Stimulated activated CD4-positive, alpha-beta T cell treated with anti-CD3 and anti-CD28 coated beads, Interleukin-1b, Interleukin-23, amount 100 ng/mL, for 24 hours (primary cell): Measurements from ENCODE around the gene CTNNA3.

Experiments used
- DNase-seq, 4 experiments: peaks; one replicate each; pipeline ENCODE4 v3.0.0-alpha.2; 2020; ENCODE audit warnings: low read depth in 4 of 4, low spot score in 1 of 4

CTNNA3 gene

DNA sequence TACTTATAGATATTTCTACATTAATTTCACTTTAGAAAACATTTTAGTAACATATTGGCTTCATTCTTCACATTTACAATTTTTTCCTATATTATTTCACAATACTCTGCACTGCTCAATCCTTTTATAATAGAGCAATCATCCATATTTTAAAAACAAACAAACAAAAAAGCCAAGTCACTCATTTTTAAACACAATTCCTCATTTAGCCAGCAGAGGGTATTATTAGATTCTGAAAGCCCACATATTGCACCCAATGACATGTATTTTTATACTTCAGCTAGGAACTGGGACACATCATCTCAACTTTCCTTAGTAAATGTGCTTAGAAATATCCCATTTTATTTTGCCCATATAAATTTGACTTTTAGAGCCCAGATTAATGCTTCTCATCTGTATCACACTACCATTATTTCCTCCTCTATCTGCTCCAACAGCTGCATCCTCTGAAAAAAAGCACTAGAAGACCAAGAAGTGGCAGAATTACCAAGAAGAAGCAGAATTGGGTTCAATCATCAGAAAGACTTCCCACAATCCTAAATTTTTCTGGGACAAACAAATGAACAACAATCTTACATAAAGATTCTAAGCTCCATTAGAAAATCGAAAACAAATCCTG lies 29.5 kb downstream of the CTNNA3 start:
- no peak for DNase-seq

DNA sequence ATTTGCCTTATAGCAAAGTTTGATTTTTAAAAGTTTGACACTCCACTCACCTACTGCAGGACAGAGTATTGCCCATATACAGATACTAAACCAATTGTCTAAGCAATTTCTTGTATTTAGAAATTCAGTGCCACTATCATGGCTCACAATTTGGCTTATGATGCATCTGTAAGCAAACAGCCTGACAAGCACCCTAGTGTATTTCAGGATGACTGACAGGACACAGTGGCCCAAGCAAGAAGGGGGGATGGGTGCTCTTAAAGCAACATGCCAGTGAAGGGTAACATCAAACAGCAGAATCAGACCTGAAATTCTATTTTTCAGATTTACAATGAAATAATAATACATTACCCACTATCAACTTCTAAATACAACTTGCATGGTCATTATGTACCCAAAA lies 30.5 kb downstream of the CTNNA3 start:
- no peak for DNase-seq

GRCh38 chr10:67664942-67665341 lies 31.1 kb downstream of the CTNNA3 start:
- DNase-seq: no peak

DNA sequence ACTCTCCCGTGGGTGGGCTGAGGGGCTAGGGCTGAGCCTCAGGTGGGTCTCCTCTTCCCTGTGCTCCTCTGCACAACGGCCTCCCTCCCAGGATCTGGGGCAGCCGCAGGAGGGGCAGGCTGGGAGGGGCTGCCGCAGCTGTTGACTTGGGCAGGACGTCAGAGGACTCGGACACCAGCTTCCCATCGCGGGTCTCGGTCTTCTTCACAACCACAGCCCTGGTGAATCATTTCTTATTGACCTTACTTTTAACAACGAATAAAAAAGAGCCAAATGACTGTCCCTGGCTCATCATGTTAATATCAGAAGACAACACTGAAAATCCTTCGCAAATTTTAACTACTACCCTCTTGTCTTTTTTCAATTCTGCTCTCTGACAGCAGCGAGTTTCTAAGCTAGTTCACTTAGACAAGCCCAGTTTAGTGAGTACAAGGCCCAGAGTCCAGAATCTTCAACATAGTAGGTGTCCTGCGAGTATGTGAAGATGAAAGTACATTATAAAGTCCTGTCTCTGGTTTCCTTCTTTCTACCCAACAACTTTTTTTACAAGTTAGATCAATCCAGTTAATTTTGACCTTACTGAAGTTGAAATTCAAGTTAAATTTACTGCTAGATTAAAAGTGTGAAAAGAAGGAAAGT lies 32.4 kb downstream of the CTNNA3 start:
- no peak for DNase-seq

DNA sequence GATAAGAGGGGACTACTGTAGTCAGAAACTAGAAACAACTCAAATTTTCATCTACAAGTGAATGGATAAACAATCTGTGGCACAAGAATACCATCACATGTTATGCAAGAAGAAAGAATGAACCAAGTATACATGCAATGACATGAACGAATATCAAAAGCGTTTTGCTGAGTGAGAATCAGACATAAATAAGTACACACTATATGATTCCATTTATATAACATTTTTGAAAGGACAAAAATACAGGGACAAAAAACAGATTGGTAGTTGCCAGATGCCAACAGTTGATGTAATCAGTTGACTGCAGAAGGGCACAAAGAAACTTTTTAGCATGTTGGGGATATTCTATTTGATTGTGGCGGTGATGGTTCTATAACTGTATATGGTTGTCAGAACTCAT lies 33.6 kb downstream of the CTNNA3 start:
- no peak for DNase-seq

GRCh38 chr10:67659497-67659896 lies 36.5 kb downstream of the CTNNA3 start:
- DNase-seq: no peak

DNA sequence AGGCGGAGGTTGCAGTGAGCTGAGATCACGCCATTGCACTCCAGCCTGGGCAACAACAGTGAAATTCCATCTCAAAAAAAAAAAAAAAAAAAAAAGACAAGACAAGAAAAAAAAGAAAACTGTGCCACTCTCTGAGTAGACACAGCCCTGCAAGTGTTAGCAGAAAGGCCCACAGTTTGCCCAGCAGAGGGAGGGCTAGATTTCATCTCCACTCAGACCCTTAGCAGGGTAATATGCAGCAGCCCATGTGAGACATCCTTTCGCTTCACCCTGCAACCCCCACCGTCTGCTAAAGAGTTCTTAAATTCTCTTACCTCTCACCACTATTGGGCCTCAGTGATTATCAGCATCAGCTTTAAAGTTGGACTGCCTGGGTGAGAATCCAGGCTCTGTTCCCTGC lies 38.2 kb downstream of the CTNNA3 start:
- no peak for DNase-seq

- no peak for DNase-seq
These were observed 45.4 kb downstream of the CTNNA3 start for GRCh38 chr10:67650558-67650957.

- no peak for DNase-seq
These were observed 47.3 kb downstream of the CTNNA3 start for GRCh38 chr10:67648613-67649229.

DNA sequence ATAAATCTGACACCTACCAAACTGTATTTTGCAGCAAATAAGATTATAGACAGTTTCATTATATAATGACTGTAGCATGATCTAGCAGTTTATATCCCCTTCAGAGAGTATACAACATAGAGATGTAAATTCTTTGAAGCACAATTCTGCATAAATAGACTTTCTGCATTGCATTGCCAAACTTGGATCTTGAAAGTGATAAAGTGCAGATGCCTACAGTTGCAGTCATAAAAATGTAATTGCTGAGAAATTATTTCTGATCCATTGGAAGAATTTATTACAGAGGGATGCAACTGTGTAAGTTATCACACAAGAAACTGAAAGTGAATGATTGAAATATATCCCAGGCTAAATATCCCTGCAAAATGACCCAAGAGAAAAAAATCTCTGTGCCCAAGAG lies 65.1 kb downstream of the CTNNA3 start:
- no peak for DNase-seq

DNA sequence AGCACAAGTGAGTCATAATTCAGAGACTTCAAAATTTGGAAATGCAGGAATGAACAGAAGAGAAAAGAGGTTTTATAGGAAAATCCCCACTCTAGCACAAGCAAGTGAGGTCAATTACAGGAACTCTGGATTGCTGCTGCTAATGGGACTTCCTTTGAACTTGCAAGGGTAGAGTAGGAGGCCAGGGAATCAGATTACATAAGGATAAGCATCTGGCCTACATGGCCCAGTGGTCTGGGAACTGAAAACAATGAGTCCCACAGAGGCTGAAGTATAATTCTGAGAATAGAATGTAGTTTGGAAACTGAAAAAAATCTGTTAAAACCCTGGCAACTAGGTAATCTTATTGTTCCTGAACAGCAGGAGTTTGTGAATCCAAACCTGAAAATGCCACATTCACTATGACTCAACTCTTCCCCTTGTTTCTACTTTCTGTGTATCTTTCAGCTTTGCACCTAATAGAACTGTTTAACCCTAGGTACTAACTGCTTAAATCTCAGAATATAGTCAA lies 66.5 kb downstream of the CTNNA3 start:
- DNase-seq: no peak

DNA sequence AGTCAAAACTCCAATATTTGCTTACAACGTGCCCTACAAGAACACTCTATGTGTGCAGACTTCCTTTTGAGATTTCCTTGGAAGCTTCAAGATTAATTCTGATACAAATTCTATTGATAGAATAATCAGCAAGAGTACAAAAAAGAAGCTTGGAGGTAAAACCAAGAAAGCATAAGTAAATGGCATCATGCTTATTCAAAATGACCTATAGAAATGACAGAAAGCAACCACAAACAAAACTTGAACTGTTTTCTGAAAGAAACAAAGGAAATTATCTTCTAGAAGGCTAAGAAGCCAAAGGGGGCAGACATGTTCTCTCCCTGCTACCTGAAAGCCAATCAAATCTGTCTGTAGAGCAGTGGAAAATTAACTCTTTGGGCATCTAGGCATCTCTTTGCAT lies 73.0 kb downstream of the CTNNA3 start:
- DNase-seq: no peak

GRCh38 chr10:67622511-67622910 lies 73.5 kb downstream of the CTNNA3 start:
- no peak for DNase-seq

- no peak for DNase-seq
These were observed 74.2 kb downstream of the CTNNA3 start for GRCh38 chr10:67621834-67622233.

GRCh38 chr10:67618116-67618515 lies 77.9 kb downstream of the CTNNA3 start:
- DNase-seq: no peak

DNA sequence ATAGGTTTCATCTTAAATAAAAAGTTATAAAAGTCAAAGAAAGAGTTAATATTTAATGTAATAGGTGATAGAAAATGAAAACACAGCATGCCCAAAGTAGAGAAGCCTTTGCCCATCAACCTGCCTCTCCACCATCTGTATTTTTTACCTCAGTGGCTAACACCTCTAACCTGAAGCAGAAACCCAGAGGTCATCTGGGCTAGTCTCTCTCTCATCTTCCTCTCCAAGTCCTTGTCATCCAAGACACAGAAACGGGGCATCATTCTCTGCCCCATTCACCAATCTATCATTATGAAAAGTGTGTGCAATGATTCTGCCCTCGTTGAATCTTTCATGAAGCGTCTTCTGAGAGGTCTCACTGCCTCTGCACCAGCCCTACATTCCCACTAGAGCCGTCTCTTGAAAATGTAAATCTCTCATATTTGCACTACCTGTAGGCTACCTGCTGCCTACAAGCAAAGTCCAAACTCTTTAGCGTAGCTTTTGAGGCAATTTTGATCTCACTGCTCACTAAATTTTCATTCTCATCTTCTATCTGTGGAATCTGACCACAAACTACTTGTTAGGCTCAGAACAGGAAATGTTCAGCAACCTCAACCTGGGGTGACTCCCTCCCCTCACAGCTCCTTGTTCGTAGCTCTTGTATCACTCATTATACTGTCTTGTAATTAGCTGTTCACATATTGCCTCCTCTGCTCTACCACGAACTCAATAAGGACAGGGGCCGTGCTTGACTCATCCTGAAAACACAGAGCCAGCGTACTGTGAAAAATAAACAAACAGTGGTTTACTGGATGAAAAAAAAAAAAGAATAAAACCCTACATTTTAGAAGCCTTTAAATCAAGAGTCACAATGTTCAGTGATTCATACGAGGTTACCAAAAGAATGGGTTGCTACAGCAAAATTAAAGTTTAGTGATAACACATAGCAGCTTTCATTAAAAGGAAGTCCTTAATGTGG lies 83.1 kb downstream of the CTNNA3 start:
- DNase-seq: peak in 2 of 4 experiments; percentile 16 to 34

DNA sequence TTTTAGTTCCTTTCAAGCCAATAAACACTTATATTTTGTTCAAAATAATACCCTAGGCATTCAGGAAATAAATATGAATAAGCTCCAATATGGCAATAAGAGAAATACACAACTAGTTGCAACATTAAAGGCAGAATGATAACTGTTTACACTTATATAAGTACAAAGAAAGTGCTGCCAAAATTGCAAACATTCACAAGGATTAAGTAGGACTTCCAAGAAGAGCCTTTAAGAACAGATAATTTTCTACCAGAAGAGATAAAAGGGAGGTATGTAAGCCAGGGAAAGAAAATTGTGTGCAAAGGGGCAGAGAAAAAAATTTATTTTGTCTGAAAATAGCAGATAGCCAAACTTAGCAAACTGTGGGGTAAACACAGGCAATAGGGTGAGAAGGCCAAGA lies 83.8 kb downstream of the CTNNA3 start:
- no peak for DNase-seq

GRCh38 chr10:67609996-67610793 lies 85.8 kb downstream of the CTNNA3 start:
- no peak for DNase-seq

GRCh38 chr10:67608001-67608400 lies 88.0 kb downstream of the CTNNA3 start:
- DNase-seq: no peak

DNA sequence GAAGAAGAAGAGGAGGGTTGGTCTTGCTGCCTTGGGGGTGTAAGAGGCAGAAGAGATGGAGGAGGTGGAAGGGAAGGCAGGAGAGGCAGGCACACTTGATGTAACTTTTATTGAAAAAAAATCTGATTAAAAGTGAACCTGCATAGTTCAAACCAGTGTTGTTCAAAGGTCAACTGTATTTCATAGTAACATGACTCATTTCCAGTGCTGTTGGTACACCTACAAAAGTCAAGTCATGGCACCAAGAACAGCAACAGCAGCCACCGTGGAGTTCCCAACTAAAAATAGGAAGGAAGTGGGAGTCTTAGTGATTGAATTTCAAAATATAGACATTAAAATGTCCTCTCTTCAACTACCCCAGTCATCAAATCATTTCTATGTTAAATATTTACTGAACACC lies 88.5 kb downstream of the CTNNA3 start:
- no peak for DNase-seq

DNA sequence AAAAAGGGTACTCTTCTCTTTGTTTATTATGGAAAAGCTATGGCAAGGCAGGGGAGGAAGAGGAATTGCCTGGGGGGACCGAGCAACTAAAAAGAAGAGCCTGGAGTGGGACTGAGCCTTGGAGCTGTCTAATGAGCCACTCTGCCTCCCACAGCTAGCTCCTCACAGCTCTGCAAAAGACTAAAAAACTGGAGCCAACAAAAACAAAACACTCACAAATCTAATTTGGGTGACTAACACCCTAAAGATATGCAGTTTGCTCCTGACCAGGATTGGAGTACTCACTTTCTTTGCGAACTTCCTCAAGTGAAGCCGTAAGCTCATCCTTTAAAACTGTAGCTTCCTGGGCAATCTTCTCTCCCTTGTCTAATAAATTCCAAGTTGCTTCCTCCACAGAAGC lies 89.4 kb downstream of the CTNNA3 start:
- no peak for DNase-seq
